GM19467 (cell line): ENCODE results near the gene PRRG2.
"Not testable (repeated sequence)": the region's sequence is repeated elsewhere in the genome, so short reads cannot be mapped to it uniquely, and the experiment has no call there.

ENCODE experiments used
- ATAC-seq: cut with Tn5 transposase; IDR thresholded peaks from one replicate; pipeline ENCODE4 v1.9.1; 2021; ENCODE audit warnings: mild to moderate bottlenecking, moderate library complexity; ENCODE audit not compliant: unreplicated experiment

The PRRG2 gene

GRCh38 chr19:49599378-49600295, 18.5 kb downstream of the PRRG2 start:
- no peak for ATAC-seq

- no peak for ATAC-seq
Observed at GRCh38 chr19:49601482-49602038, 20.4 kb downstream of the PRRG2 start.

- no peak for ATAC-seq
Observed at GRCh38 chr19:49602806-49603205, 21.7 kb downstream of the PRRG2 start.

DNA sequence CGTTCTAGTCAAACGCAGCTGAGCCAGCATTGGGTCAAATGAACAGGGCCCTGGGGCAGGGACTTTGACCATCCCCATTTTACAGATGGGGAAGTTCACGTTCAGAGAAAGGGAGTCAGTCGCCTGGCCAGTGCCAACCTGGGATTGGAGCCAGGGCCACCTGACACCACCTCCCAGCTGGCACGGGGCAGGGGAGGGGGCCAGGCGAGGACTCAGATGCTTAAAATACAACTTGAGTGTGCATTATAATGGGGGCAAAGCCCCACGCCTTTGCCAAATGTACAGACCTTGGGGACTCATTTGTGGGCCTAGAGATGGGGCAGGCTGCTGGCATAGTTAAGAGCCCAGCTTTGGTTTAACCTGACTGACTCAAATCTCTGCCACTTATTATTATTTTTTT, 24.5 kb downstream of the PRRG2 start:
- no peak for ATAC-seq

DNA sequence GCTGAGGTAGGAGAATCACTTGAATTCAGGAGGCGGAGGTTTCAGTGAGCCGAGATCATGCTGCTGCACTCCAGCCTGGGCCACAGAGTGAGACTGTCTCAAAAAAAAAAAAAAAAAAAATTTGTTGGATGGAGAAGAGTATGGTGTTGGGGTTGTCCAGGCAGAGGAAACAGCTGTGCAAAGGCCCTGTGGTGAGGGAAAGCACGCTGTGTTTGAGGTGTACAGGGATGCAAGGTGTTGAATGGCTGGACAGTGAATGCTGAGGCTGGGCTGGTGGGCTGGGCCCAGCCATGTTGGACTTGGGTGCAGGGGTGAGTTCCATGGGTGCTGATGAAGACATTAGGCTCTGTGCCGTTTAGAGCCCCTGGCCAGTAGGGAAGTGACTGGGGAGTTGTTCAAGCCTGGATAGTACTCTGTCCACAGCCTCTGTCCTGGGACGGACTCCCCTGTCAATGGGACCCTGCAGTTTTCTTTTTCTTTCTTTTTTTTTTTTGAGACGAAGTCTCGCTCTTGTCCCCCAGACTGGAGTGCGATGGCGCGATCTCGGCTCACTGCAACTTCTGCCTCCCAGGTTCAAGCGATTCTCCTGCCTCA, 28.5 kb downstream of the PRRG2 start:
- ATAC-seq, result no peak

- ATAC-seq, result no peak
Observed at GRCh38 chr19:49613374-49613773, 32.3 kb downstream of the PRRG2 start.

- ATAC-seq, result no peak
Observed at GRCh38 chr19:49614096-49614833, 33.1 kb downstream of the PRRG2 start.

GRCh38 chr19:49615861-49616260, 34.7 kb downstream of the PRRG2 start:
- ATAC-seq, result no peak

GRCh38 chr19:49616532-49616931, 35.4 kb downstream of the PRRG2 start:
- ATAC-seq, result no peak

- no peak for ATAC-seq
Observed at GRCh38 chr19:49616945-49617344, 35.8 kb downstream of the PRRG2 start.

GRCh38 chr19:49617860-49618259, 36.7 kb downstream of the PRRG2 start:
- ATAC-seq, result not testable (repeated sequence)

GRCh38 chr19:49624967-49625910, 44.1 kb downstream of the PRRG2 start:
- no peak for ATAC-seq

DNA sequence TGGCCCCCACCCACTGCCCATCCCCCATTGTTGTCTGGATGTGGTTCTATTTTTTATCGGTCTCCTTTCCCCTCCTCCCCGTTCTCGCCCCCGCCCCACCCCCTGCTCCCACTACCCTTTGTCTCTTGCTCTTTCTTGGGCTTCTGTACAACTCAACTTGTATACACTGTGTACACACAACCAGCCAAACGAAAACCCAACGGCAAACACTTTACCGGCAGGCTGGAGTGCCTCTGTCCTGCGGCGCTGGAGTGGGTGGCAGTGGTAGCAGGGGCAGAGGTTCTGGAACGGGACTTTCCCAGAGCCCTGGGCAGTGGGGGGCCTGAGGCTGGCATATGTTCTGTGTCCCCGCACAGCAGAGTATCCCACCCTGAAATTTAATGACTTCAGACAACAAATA, 45.1 kb downstream of the PRRG2 start:
- no peak for ATAC-seq

DNA sequence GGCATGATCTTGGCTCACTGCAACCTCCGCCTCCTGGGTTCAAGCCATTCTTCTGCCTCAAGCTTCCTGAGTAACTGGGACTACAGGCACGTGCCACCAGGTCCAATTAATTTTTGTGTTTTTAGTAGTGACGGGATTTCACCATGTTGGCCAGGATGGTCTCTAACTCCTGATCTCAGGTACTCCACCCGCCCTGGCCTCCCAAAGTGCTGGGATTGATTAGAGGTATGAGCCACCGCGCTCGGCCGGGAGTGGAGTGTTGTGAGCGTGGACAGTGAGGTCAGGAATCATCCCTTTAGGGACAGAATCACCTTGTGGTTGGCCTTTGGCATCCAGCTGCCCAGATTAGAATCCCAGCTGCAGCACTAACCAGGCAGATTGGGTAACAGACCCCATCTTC, 48.5 kb downstream of the PRRG2 start:
- no peak for ATAC-seq

DNA sequence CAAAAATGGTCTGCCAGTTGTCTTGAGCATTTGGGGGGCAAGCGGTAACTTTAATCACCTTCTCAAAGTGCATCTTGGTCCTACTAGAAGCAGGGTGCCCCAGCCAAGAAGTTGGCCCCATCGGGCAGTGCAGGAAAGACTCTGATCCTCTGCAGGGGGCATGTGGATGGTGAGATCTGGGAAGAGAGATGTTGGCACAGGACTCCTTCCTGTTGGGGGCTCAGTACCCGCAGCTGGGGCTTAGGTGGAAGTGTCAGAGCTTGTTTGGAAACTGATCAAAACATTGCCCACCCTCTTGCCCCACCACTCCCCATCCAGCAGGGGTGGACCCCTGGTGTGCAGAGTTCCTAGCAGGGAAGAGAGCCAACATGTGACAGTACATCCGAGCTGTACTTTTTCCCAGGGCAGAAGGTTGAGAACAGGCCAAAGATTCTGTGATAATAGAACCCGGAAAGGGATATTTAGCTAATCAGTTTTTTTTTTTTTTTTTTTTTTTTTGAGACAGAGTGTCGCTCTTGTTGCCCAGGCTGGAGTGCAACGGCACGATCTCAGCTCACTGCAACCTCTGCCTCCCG, 50.0 kb downstream of the PRRG2 start:
- no peak for ATAC-seq

- no peak for ATAC-seq
Observed at GRCh38 chr19:49631610-49632192, 50.6 kb downstream of the PRRG2 start.

DNA sequence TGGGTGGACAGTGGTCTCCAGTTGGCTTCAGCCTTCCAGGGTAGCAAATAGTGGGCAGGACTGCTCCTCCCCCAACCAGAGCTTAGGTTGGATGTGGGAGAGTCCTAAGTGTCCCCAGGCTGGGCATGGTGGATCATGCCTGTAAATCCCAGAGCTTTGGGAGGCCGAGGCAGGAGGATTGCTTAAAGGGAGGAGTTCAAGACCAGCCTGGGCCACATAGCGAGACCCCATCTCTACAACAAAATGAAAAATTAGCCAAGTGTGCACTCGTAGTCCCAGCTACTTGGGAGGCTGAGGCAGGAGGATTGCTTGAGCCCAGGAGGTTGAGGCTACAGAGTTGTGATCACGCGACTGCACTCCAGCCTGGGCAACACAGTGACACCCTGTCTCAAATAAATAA, 51.5 kb downstream of the PRRG2 start:
- ATAC-seq, result no peak

DNA sequence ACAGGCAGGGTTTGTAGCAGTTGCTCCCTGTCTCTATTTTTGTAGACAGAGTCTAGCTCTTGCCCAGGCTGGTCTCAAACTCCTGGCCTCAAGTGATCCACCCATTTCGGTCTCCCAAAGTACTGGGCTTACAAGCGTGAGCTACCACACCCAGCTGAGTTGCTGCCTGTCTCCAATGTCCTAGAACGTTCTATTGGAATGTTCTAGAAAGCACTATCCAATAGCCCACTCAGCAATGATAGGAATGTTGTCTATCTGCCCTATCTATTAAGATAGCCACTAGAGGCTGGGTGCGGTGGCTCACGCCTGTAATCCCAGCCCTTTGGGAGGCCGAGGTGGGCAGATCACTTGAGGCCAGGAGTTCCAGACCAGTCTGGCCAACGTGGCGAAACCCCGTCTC, 52.2 kb downstream of the PRRG2 start:
- not testable (repeated sequence) for ATAC-seq

GRCh38 chr19:49635530-49636232, 54.6 kb downstream of the PRRG2 start:
- no peak for ATAC-seq
